AG04449 (cell line): ENCODE measurements around the gene KIF13A.

Source experiments
- CTCF ChIA-PET: fragments of 350-600 bp; formaldehyde crosslinking; extraction: SDS; loops from one replicate; lab custom pipeline; 2021; ENCODE audit warnings: antibody characterized with exemption; lab: Yijun Ruan, JAX
- POLR2A ChIA-PET: fragments of 400-600, 350-600 bp; formaldehyde crosslinking; extraction: SDS; loops from one replicate; lab custom pipeline; 2020; ENCODE audit warnings: antibody characterized with exemption, inconsistent platforms; lab: Yijun Ruan, JAX
- DNase-seq: peaks from one replicate; pipeline ENCODE4 v3.0.0-alpha.2; 2010; ENCODE audit warnings: low read depth, low spot score
- H3K4me3 ChIP-seq: 2 replicates; pipeline ENCODE4 v1.5.1; 2011; ENCODE audit warnings: low read depth, mild to moderate bottlenecking, control low read depth, low read length
- TF ChIP-seq, protein P1 (sequence below): IDR thresholded peaks from one replicate; pipeline ENCODE4 v1.5.1; 2011; ENCODE audit warnings: mild to moderate bottlenecking, moderate library complexity, low read length, control low read depth, inconsistent platforms; ENCODE audit not compliant: insufficient read depth; ENCODE audit errors: missing control alignments

Gene KIF13A

DNA sequence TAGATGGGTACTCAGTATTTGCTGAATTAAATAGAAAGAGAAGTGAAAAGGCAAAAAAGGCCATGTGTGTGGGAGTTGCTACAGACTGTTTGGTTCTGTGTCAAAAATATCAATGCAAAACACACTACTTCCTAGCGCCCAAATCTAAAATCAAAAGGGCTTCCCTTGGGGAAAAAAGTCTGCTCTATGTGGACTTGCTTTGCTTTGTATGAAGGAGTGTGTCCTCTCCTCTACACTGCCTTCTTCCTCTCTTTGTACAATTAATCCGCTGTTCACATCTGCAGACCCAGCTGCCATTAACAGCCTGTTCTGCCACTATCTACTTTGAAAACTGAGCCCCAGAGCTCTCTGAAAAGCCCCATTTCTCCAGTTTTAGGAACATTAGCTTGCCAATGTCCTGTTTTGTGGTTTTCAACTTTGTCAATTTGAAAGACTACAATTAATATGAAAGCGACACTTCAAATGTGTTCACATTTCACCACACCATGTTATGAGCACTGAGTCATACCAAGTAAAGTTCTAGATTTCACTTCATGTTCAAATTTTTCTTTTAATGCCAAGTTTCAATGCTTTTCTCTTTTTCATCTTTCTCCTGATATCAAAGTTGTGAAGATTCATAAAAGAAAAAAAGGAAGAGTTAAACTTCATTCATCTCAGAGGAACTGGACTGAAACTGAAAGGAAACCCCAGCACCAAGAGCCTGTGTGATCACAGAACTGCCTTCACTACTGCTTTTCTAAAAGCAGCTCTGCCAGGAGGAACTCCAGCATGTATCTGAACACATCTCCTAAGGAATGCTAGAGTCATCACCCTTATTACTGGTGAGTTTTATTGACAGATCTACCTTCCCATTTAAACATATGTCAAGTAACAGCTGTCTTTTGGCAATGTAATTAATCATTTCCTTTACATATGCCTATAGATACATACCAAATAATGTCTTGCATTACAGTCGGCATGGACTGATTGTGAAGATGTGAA lies 102.6 kb downstream of the KIF13A start:
- CTCF ChIA-PET = no interaction called here
- no peak for DNase-seq
- TF ChIP-seq, protein P1, sequence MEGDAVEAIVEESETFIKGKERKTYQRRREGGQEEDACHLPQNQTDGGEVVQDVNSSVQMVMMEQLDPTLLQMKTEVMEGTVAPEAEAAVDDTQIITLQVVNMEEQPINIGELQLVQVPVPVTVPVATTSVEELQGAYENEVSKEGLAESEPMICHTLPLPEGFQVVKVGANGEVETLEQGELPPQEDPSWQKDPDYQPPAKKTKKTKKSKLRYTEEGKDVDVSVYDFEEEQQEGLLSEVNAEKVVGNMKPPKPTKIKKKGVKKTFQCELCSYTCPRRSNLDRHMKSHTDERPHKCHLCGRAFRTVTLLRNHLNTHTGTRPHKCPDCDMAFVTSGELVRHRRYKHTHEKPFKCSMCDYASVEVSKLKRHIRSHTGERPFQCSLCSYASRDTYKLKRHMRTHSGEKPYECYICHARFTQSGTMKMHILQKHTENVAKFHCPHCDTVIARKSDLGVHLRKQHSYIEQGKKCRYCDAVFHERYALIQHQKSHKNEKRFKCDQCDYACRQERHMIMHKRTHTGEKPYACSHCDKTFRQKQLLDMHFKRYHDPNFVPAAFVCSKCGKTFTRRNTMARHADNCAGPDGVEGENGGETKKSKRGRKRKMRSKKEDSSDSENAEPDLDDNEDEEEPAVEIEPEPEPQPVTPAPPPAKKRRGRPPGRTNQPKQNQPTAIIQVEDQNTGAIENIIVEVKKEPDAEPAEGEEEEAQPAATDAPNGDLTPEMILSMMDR = no peak
- POLR2A ChIA-PET = interaction anchor here (0.7 kb wide), 1 partner anchor 270 kb away, joined by 4 read pairs; the partner anchor contains the start of genes KDM1B and TPMT
- H3K4me3 ChIP-seq = no peak overlapping the region; the same call in 1 of the 2 replicates

- H3K4me3 ChIP-seq = no peak overlapping the region
- ChIA-PET CTCF (interaction anchor here (1.1 kb wide), 1 partner anchor 272 kb away, joined by 3 read pairs; no protein-coding TSS in a partner anchor), POLR2A (no interaction called here)
- TF ChIP-seq, protein P1 = no peak
- DNase-seq = no peak
Measured at GRCh38 chr6:17883665-17884497, 103.6 kb downstream of the KIF13A start.

- no peak for DNase-seq
- POLR2A ChIA-PET = interaction anchor here (0.6 kb wide), 1 partner anchor 24 kb away, joined by 3 read pairs; no protein-coding TSS in a partner anchor
- TF ChIP-seq, protein P1 = no peak
- no peak overlapping the region for H3K4me3 ChIP-seq
- CTCF ChIA-PET = interaction anchor here (0.7 kb wide), 1 partner anchor 26 kb away, joined by 3 read pairs; no protein-coding TSS in a partner anchor
Measured at GRCh38 chr6:17881085-17881858, 106.2 kb downstream of the KIF13A start.

GRCh38 chr6:17879184-17879583 lies 108.3 kb downstream of the KIF13A start:
- ChIA-PET POLR2A (interaction anchor here (0.6 kb wide), 1 partner anchor 49 kb away, joined by 3 read pairs; no protein-coding TSS in a partner anchor), CTCF (interaction anchor here (0.9 to 1.9 kb wide), 2 partner anchors 10 kb away, joined by 3 to 8 read pairs; no protein-coding TSS in a partner anchor)
- TF ChIP-seq, protein P1 = no peak
- no peak for DNase-seq
- H3K4me3 ChIP-seq = no peak overlapping the region

DNA sequence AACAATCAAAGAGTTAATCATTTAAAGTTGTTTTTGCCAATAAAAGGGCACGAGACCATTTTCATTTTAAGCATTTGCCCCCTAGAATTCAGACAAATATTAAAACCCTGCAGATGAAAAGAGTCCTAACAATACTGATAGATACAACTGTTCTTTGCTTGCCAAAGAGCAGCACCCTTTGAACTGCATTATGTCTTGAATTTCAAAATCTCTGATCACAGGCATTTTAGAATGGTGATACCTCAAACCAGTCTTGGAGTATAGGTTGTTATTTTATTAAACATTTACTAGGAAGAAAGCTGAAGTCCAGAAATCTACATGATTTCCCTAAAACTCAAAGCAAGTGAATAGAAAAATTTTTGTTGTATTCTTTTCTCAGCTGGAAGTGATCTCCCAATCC lies 108.7 kb downstream of the KIF13A start:
- no peak overlapping the region for H3K4me3 ChIP-seq
- POLR2A ChIA-PET = no interaction called here
- TF ChIP-seq, protein P1 = no peak
- no peak for DNase-seq
- CTCF ChIA-PET = interaction anchor here (0.9 to 1.9 kb wide), 2 partner anchors 10 kb away, joined by 3 to 8 read pairs; no protein-coding TSS in a partner anchor
